Spleen (tissue), 11 donors: Measurements from ENCODE around the gene RAE1. TPM values are rescaled to one million over a fixed set of nuclear protein-coding genes. Genes with fewer than 3 reads are reported as not detected.

ENCODE experiments used
- DNase-seq: peaks from one replicate; pipeline ENCODE4 v3.0.0-alpha.2; 2020
- H3K27ac ChIP-seq, 8 donors: fragments of 200-600 bp; sonication (generic) in 7 of 8; 1 replicate in 4 of 8; 2 replicates in 4 of 8; pipeline versions ENCODE4 v1.5.0 to v1.8.0; 2016 to 2021; ENCODE audit warnings: inconsistent platforms in 4 of 8, mild to moderate bottlenecking in 4 of 8, moderate library complexity in 1 of 8
- H3K27me3 ChIP-seq, 7 donors: fragments of 200-600 bp; sonication (generic) in 6 of 7; replicated peaks in 1 of 7; 1 replicate in 4 of 7; 2 replicates in 3 of 7; pipeline versions ENCODE4 v1.5.0 to v1.8.0; 2016 to 2021; ENCODE audit warnings: inconsistent platforms in 3 of 7, mild to moderate bottlenecking in 1 of 7
- H3K36me3 ChIP-seq, 6 donors: fragments of 200-600 bp; sonication (generic) in 5 of 6; 1 replicate in 4 of 6; 2 replicates in 2 of 6; pipeline versions ENCODE4 v1.5.0 to v1.8.0; 2016 to 2021; ENCODE audit warnings: inconsistent platforms in 2 of 6
- H3K4me1 ChIP-seq, 6 donors: fragments of 200-600 bp; sonication (generic) in 5 of 6; 1 replicate in 3 of 6; 2 replicates in 3 of 6; pipeline versions ENCODE4 v1.5.0 to v1.8.0; 2016 to 2021; ENCODE audit warnings: inconsistent platforms in 3 of 6
- H3K4me3 ChIP-seq, 8 donors: fragments of 200-600 bp; sonication (generic) in 7 of 8; 1 replicate in 4 of 8; 2 replicates in 4 of 8; pipeline versions ENCODE4 v1.5.0 to v1.8.0; 2016 to 2021; ENCODE audit warnings: inconsistent platforms in 4 of 8, mild to moderate bottlenecking in 4 of 8, moderate library complexity in 2 of 8
- H3K9me3 ChIP-seq, 8 donors: fragments of 200-600 bp; sonication (generic) in 7 of 8; 1 replicate in 4 of 8; 2 replicates in 4 of 8; pipeline versions ENCODE4 v1.5.0 to v1.8.0; 2016 to 2021; ENCODE audit warnings: inconsistent platforms in 4 of 8
- CTCF ChIP-seq, 11 experiments: fragments of 200-600 bp in 7 of 11; fragments of 450-650 bp in 4 of 11; sonication (generic) in 4 of 11; IDR thresholded peaks in 8 of 11; conservative IDR thresholded peaks in 3 of 11; 1 replicate in 7 of 11; 2 replicates in 4 of 11; pipeline versions ENCODE4 v1.4.0 to v1.8.0; 2016 to 2021; ENCODE audit warnings: antibody characterized with exemption in 11 of 11, inconsistent platforms in 4 of 11, mild to moderate bottlenecking in 1 of 11
- POLR2A ChIP-seq, 3 donors: fragments of 450-650 bp; IDR thresholded peaks; one replicate each; pipeline ENCODE4 v1.5.1; 2017; ENCODE audit warnings: antibody characterized with exemption in 3 of 3, mild to moderate bottlenecking in 1 of 3
- POLR2AphosphoS5 ChIP-seq, 3 donors: sonication (generic); formaldehyde crosslinking; IDR thresholded peaks; one replicate each; pipeline ENCODE4 v1.5.1; 2017; ENCODE audit warnings: antibody characterized with exemption in 3 of 3
- WGBS, 5 donors: extraction: QIAGEN DNeasy Blood & Tissue Kit in 3 of 5; methylation state at CpG; one replicate each; pipeline versions ENCODE4 v1.1.5 to v1.1.7; 2013 to 2018; 5-methylcytosine and 5-hydroxymethylcytosine counted together
- intact Hi-C: fragments of 100-400 bp; cut with DNase I; formaldehyde crosslinking; loops from one replicate; pipeline ENCODE4 v1.15.0; 2023; ENCODE audit warnings: low total_unique reads
- polyA plus RNA-seq, 3 donors: library from polyadenylated mRNA; stranded (reverse); fragments of 200-250 nt; gene quantifications; one replicate each; pipeline ENCODE4 v1.2.1, GENCODE V29; 2013
- total RNA-seq, 7 donors: library from RNA; depleted of rRNA in 3 of 7; stranded (reverse); fragments of >200 nt in 3 of 7; fragmentation: NEBNext Ultra II Directional in 4 of 7; extraction: Animal tissue kit (Norgen Biotek cat#: 25700) in 4 of 7; gene quantifications; one replicate each; pipeline versions ENCODE4 v1.1.0 to v1.2.1, GENCODE V29; 2016 to 2021
- donor health status: healthy with polysubstance abuse.
- donor health status: DM: no; HTN: no; CAD: no; lungs with moderate emphysema.
- donor health status: DM: no; HTN: no; CAD: no.
- donor health status: Bipolar disorder and iron deficiency.
- donor health status: healthy.
- donor health status: DM: no; HTN: no; CAD: no.
- donor health status: DM: yes; HTN: yes; CAD: no.

RAE1 gene
- total and polyA plus RNA-seq, 10 donors, result 16.2 to 41.3 (median 23.1) TPM

GRCh38 chr20:57397693-57398108 lies 46.6 kb downstream of the RAE1 start:
- Histone ChIP-seq H3K4me1 (peaks cover 95 to 100% (median 100%) of the 10 kb centered on the region in 6 donors), H3K4me3 (peak overlapping the region in 6 of 8 donors; percentile 6 to 53 (median 22)), H3K9me3 (no peaks in the 10 kb centered on the region), H3K36me3 (peaks cover 0 to 94% (median 54%) of the 10 kb centered on the region in 6 donors), H3K27ac (peak overlapping the region; percentile 60 to 98 (median 88)), H3K27me3 (no peaks in the 10 kb centered on the region)
- peak; percentile 93 for DNase-seq
- intact Hi-C loops, result no loop called here
- TF ChIP-seq POLR2A (IDR thresholded peaks at IDR 0.05), result no peak
- TF ChIP-seq CTCF (IDR thresholded peaks at IDR 0.05 in 8 of 11, conservative IDR thresholded peaks at IDR 0.05 in 3 of 11), result no peak
- peak in 1 of 3 donors; percentile 83 for TF ChIP-seq POLR2AphosphoS5 (IDR thresholded peaks at IDR 0.05)
- 13 to 22% (median 17%) methylated on average over 9 to 13 of the region's 13 CpGs for WGBS, 5 donors

GRCh38 chr20:57398231-57398821 lies 47.3 kb downstream of the RAE1 start:
- 4 to 17% (median 9%) methylated on average over 19 to 27 of the region's 27 CpGs for WGBS, 5 donors
- H3K27ac ChIP-seq, result peak overlapping the region; percentile 60 to 98 (median 88)
- H3K36me3 ChIP-seq, result peaks cover 0 to 95% (median 58%) of the 10 kb centered on the region in 6 donors
- TF ChIP-seq POLR2A (IDR thresholded peaks at IDR 0.05), result no peak
- peak in 1 of 11 experiments; percentile 9 for TF ChIP-seq CTCF (IDR thresholded peaks at IDR 0.05 in 8 of 11, conservative IDR thresholded peaks at IDR 0.05 in 3 of 11)
- TF ChIP-seq POLR2AphosphoS5 (IDR thresholded peaks at IDR 0.05), result peak; percentile 86 to 94 (median 87)
- DNase-seq, result peak; percentile 98
- no peaks in the 10 kb centered on the region for H3K27me3 ChIP-seq
- H3K9me3 ChIP-seq, result no peaks in the 10 kb centered on the region
- peak overlapping the region in 6 of 8 donors; percentile 6 to 53 (median 22) for H3K4me3 ChIP-seq
- intact Hi-C loops, result no loop called here
- peaks cover 92 to 100% (median 100%) of the 10 kb centered on the region in 6 donors for H3K4me1 ChIP-seq

- peak overlapping the region; percentile 60 to 98 (median 88) for H3K27ac ChIP-seq
- no peaks in the 10 kb centered on the region for H3K27me3 ChIP-seq
- H3K9me3 ChIP-seq, result no peaks in the 10 kb centered on the region
- no peak for TF ChIP-seq POLR2A (IDR thresholded peaks at IDR 0.05)
- peak in 1 of 11 experiments; percentile 2 for TF ChIP-seq CTCF (IDR thresholded peaks at IDR 0.05 in 8 of 11, conservative IDR thresholded peaks at IDR 0.05 in 3 of 11)
- peaks cover 0 to 95% (median 58%) of the 10 kb centered on the region in 6 donors for H3K36me3 ChIP-seq
- peak; percentile 82 for DNase-seq
- 42 to 70% (median 48%) methylated on average over 8 to 13 of the region's 13 CpGs for WGBS, 5 donors
- peak overlapping the region in 6 of 8 donors; percentile 7 to 53 (median 20) for H3K4me3 ChIP-seq
- intact Hi-C loops, result no loop called here
- peaks cover 85 to 100% (median 100%) of the 10 kb centered on the region in 6 donors for H3K4me1 ChIP-seq
Observed at GRCh38 chr20:57398901-57399535, 48.0 kb downstream of the RAE1 start.

- Histone ChIP-seq H3K4me3 (peak overlapping the region in 4 of 8 donors; percentile 7 to 53 (median 14)), H3K36me3 (peaks cover 3 to 95% (median 58%) of the 10 kb centered on the region in 6 donors), H3K9me3 (no peaks in the 10 kb centered on the region), H3K27ac (peak overlapping the region; percentile 60 to 98 (median 88)), H3K4me1 (peaks cover 79 to 100% (median 100%) of the 10 kb centered on the region in 6 donors), H3K27me3 (no peaks in the 10 kb centered on the region)
- intact Hi-C loops, result no loop called here
- TF ChIP-seq POLR2A (IDR thresholded peaks at IDR 0.05), result no peak
- peak; percentile 45 to 75 (median 73) for TF ChIP-seq POLR2AphosphoS5 (IDR thresholded peaks at IDR 0.05)
- WGBS, 5 donors, result 33 to 48% (median 34%) methylated on average over 19 to 21 of the region's 21 CpGs
- peak; percentile 87 for DNase-seq
Observed at GRCh38 chr20:57399587-57400155, 48.6 kb downstream of the RAE1 start.
